Choroid plexus epithelial cell (primary cell): ENCODE measurements around the gene MSL3.

Experiments used
- DNase-seq: peaks from one replicate; pipeline ENCODE4 v3.0.0-alpha.2; 2010; ENCODE audit warnings: low read depth
- H3K4me3 ChIP-seq: 2 replicates; pipeline ENCODE4 v1.5.1; 2011; ENCODE audit warnings: low read depth, mild to moderate bottlenecking, control low read depth, low read length, moderate library complexity
- CTCF ChIP-seq: conservative IDR thresholded peaks from 2 replicates; pipeline ENCODE4 v1.5.1; 2011; ENCODE audit warnings: low read depth, mild to moderate bottlenecking, control low read depth, inconsistent platforms, low read length, moderate library complexity

The MSL3 gene, protein sequence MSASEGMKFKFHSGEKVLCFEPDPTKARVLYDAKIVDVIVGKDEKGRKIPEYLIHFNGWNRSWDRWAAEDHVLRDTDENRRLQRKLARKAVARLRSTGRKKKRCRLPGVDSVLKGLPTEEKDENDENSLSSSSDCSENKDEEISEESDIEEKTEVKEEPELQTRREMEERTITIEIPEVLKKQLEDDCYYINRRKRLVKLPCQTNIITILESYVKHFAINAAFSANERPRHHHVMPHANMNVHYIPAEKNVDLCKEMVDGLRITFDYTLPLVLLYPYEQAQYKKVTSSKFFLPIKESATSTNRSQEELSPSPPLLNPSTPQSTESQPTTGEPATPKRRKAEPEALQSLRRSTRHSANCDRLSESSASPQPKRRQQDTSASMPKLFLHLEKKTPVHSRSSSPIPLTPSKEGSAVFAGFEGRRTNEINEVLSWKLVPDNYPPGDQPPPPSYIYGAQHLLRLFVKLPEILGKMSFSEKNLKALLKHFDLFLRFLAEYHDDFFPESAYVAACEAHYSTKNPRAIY

GRCh38 chrX:11757719-11758399, at the start of gene MSL3:
Gene MSL3 (plus strand): TSS chrX:11758237. CDS start chrX:11758264, 27 bp downstream.
- TF ChIP-seq CTCF = no peak
- DNase-seq = peak; percentile 56
- H3K4me3 ChIP-seq = peak within 1 kb of the TSS; percentile 79

DNA sequence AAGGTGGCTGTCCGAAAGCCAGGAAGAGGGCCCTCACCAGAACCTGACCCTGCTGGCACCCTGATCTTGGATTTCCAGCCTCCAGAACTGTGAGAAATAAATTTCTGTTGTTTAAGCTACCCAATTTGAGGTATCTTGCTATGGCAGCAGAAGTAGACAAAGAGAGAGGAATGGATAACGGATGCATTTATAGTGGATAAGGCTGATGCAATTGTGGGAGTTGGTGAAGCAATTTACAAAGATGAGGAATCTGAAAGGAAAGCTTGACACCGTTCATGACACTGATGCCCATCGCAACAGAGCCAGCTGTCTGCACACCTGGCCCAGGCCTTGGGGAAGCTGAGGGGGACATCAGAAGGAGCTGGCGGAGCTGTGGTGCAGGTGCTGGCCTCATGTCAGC, 35.7 kb upstream of the MSL3 start:
- H3K4me3 ChIP-seq = no peak overlapping the region
- no peak for DNase-seq
- no peak for TF ChIP-seq CTCF

DNA sequence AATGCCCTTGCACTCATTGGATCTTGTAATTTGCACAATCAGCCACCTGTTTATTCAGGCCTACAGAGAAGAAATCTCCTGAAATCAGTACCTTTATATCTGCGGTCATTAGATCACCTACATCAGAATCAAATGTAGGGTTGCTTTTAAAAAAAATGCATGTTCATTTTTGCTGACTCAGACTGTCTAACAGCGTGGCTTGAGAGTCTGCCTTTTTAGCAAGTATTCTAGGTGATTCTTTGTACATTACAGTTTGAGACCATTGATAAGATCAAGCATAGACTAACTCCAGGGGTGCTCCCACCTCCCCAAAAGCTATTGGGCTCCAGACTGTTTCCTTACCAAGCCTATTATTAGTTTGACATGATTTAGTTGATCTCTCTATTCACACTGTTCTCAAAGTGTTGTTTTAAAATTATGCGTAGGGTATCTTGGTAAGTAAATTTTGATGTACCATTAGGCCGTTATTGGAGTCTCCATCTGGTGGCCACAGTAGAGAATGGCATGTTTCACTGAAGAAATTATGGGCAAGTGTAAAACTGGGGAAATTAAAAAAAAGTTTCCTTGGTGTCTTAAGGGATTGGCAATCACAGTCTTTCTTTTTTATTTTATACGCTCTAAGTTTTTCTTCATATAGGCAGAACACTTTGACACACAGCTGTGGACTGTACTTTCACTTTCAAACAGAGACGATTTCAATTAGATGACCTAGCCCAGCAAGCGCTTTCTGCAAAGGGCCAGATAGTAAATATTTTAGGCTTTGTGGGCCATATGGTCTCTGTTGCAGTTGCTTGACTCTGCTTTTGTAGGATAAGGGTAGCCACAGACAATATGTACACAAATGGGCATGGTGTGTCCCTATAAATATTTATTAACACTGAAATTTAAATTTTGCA, 33.7 kb upstream of the MSL3 start:
- peak; percentile 58 for DNase-seq

DNA sequence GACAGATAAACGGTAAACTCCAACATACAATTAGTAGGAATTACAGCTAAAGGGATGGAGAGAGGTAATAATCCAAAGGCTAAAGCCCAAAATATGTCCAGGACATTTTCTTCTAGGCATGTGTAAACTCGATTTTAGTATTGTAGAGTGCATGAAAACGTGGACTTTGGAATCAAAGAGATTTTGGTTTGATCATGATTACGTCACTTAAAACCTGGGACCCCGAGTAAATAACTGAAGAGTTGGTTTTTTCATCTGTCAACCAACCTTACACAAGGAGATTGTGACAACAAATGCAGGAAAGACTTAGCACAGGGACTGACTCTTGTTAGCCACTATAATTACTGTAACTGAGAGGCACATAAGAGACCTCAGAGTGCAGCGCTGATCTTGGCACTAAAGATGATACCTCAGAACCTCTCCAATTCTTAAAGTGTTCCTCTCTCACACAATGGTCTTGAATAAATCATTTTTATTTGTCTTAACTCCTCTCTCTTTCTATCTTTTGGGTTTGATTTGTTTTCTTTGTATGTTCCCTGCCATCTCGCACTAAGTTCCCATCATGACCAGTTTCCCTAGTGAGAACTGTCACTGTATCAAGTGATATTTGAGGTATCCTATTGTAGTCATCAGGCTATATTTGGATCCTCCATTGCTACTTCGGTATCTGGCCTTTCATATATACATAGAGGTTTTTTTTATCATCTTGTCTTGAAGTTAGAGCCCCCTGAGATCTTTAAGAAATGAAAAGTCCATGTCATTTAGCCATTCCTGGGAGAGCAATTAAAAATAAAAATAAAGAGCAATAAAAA, 32.2 kb upstream of the MSL3 start:
- DNase-seq = no peak

More for the DNA sequence above, 33.7 kb upstream of the MSL3 start:
- peak; percentile 69 for TF ChIP-seq CTCF
- no peak overlapping the region for H3K4me3 ChIP-seq

GRCh38 chrX:11728556-11728955, 29.5 kb upstream of the MSL3 start:
- H3K4me3 ChIP-seq = no peak overlapping the region
- no peak for DNase-seq
- no peak for TF ChIP-seq CTCF

More for the DNA sequence above, 32.2 kb upstream of the MSL3 start:
- no peak for TF ChIP-seq CTCF
- no peak overlapping the region for H3K4me3 ChIP-seq

DNA sequence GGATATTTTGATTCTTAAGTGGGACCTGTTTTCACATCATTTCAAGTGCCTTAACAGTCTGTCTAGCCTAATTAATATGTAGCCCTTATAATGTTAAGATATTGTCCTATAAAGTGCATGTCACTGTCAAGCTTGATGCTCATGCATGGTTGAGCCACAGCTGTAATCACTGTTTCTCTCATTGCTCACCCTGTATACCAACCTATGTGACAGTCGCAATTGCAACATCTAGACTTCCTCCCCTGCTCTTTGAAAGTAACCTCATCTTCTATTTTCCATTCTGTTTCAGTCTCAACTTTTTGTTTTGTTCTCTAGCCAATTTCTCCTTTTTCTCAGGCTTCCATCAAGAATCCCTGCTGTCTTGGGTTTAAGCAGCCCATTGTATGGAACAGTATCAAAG, 24.4 kb upstream of the MSL3 start:
- no peak for TF ChIP-seq CTCF
- H3K4me3 ChIP-seq = no peak overlapping the region
- no peak for DNase-seq
